ENCODE results near the gene OSBPL10. TPM values are rescaled to one million over a fixed set of nuclear protein-coding genes. Genes with fewer than 3 reads are reported as not detected.

Gene OSBPL10
- total RNA-seq, 3 donors from 2014 or later, result 3.2 to 7.0 (median 6.8) TPM

Other genes with a start within 250 kb of the OSBPL10 start
- under 1 TPM; 0.11 to 0.66 (median 0.13) TPM for gene ZNF860, start 488 bp upstream of the OSBPL10 start, total RNA-seq
- gene GPD1L, start 125.4 kb upstream of the OSBPL10 start, total RNA-seq, result 10 to 100 TPM; 13.3 to 13.8 (median 13.8) TPM